IMR-90 (cell line): ENCODE data around the gene NEU1. TPM values are rescaled to one million over a fixed set of nuclear protein-coding genes. Genes with fewer than 3 reads are reported as not detected.
"Not testable (repeated sequence)": the region's sequence is repeated elsewhere in the genome, so short reads cannot be mapped to it uniquely, and the experiment has no call there.

ENCODE experiments used
- ATAC-seq: fragments of 200-7000 bp; cut with Tn5 transposase; 2 replicates; pipeline ENCODE4 v1.9.1; 2020; ENCODE audit warnings: low read depth, mild to moderate bottlenecking, moderate library complexity
- BruUV-seq: library from RNA; stranded (reverse); fragments of 400-500 nt; replicated peaks from 2 replicates; lab custom pipeline; 2021; lab: Mats Ljungman, UMichigan
- CTCF ChIA-PET: fragments of 300-600 bp; formaldehyde crosslinking; extraction: SDS; loops from one replicate; lab custom pipeline; 2021; ENCODE audit warnings: antibody characterized with exemption; lab: Yijun Ruan, JAX
- POLR2A ChIA-PET: fragments of 300-600 bp; sonication (Branson Sonifier 250); formaldehyde crosslinking; loops from one replicate; lab custom pipeline; 2022; ENCODE audit warnings: antibody characterized with exemption; ENCODE audit not compliant: unreplicated experiment; lab: Charles Lee
- DNase-seq: peaks from one replicate; pipeline ENCODE4 v3.0.0; 2013
- H2AFZ ChIP-seq: replicated peaks from 2 replicates; pipeline ENCODE3; 2013; ENCODE audit warnings: low read length, mild to moderate bottlenecking; ENCODE audit not compliant: poor library complexity
- H2AK5ac ChIP-seq: 2 replicates; pipeline ENCODE4 v1.6.1; 2013; ENCODE audit warnings: low read depth, low read length, inconsistent platforms
- H2AK9ac ChIP-seq: replicated peaks from 2 replicates; pipeline ENCODE3; 2013; ENCODE audit warnings: mild to moderate bottlenecking, low read depth, low read length, moderate library complexity; ENCODE audit not compliant: poor library complexity
- H2BK120ac ChIP-seq: 2 replicates; pipeline ENCODE4 v1.6.1; 2013; ENCODE audit warnings: low read depth, low read length, inconsistent platforms
- H2BK15ac ChIP-seq: 3 replicates; pipeline ENCODE4 v1.6.1; 2013; ENCODE audit warnings: low read depth, low read length, inconsistent platforms
- H2BK20ac ChIP-seq: 2 replicates; pipeline ENCODE4 v1.6.1; 2013; ENCODE audit warnings: low read depth, mild to moderate bottlenecking, inconsistent platforms, low read length, moderate library complexity
- H2BK5ac ChIP-seq: 2 replicates; pipeline ENCODE4 v1.6.1; 2013; ENCODE audit warnings: mild to moderate bottlenecking, low read depth, low read length, inconsistent platforms; ENCODE audit not compliant: poor library complexity, severe bottlenecking
- H3K14ac ChIP-seq: replicated peaks from 2 replicates; pipeline ENCODE4 v1.6.1; 2013; ENCODE audit warnings: low read depth, low read length, inconsistent platforms
- H3K18ac ChIP-seq: 2 replicates; pipeline ENCODE4 v1.6.1; 2013; ENCODE audit warnings: low read depth, low read length, control low read depth
- H3K23ac ChIP-seq: 2 replicates; pipeline ENCODE4 v1.6.1; 2013; ENCODE audit warnings: low read depth, low read length, inconsistent platforms
- H3K27ac ChIP-seq: 2 replicates; pipeline ENCODE4 v1.5.1; 2013; ENCODE audit warnings: mild to moderate bottlenecking, control low read depth, low read length; ENCODE audit not compliant: insufficient read depth
- H3K27me3 ChIP-seq: 2 replicates; pipeline ENCODE4 v1.6.1; 2013; ENCODE audit warnings: low read length; ENCODE audit not compliant: control insufficient read depth, insufficient read depth
- H3K36me3 ChIP-seq: 2 replicates; pipeline ENCODE4 v1.6.1; 2013; ENCODE audit warnings: low read length, mixed read lengths; ENCODE audit not compliant: control insufficient read depth, insufficient read depth
- H3K4ac ChIP-seq: 2 replicates; pipeline ENCODE4 v1.6.1; 2013; ENCODE audit warnings: low read depth, low read length, inconsistent platforms
- H3K4me1 ChIP-seq: 2 replicates; pipeline ENCODE4 v1.6.1; 2013; ENCODE audit warnings: low read length, mixed read lengths; ENCODE audit not compliant: control insufficient read depth, insufficient read depth
- H3K4me2 ChIP-seq: 2 replicates; pipeline ENCODE4 v1.6.1; 2013; ENCODE audit warnings: low read depth, mild to moderate bottlenecking, control low read depth, low read length, moderate library complexity
- H3K4me3 ChIP-seq: 2 replicates; pipeline ENCODE4 v1.5.1; 2013; ENCODE audit warnings: low read depth, mild to moderate bottlenecking, control low read depth, low read length, moderate library complexity; ENCODE audit not compliant: insufficient read depth
- H3K56ac ChIP-seq: 2 replicates; pipeline ENCODE4 v1.6.1; 2013; ENCODE audit warnings: low read length, inconsistent platforms; ENCODE audit not compliant: insufficient read depth; ENCODE audit errors: extremely low read depth
- H3K79me1 ChIP-seq, 2 experiments: 2 replicates each; pipeline ENCODE4 v1.6.1; 2013; ENCODE audit warnings: low read length in 2 of 2, inconsistent platforms in 1 of 2, low read depth in 1 of 2
- H3K9ac ChIP-seq: 2 replicates; pipeline ENCODE4 v1.6.1; 2013; ENCODE audit warnings: low read depth, low read length, control low read depth
- H3K9me1 ChIP-seq: 2 replicates; pipeline ENCODE4 v1.6.1; 2013; ENCODE audit warnings: low read length, inconsistent platforms; ENCODE audit not compliant: insufficient read depth
- H3K9me3 ChIP-seq: 2 replicates; pipeline ENCODE4 v1.6.1; 2013; ENCODE audit warnings: low read length; ENCODE audit not compliant: control insufficient read depth, insufficient read depth
- H4K20me1 ChIP-seq: 2 replicates; pipeline ENCODE4 v1.6.1; 2013; ENCODE audit warnings: low read length, inconsistent platforms; ENCODE audit not compliant: insufficient read depth
- H4K5ac ChIP-seq: 2 replicates; pipeline ENCODE4 v1.6.1; 2013; ENCODE audit warnings: mild to moderate bottlenecking, low read depth, low read length, control low read depth
- H4K8ac ChIP-seq, 2 experiments: 2 replicates each; pipeline ENCODE4 v1.6.1; 2013; ENCODE audit warnings: low read depth in 2 of 2, low read length in 2 of 2, control low read depth in 1 of 2, inconsistent platforms in 1 of 2
- H4K91ac ChIP-seq: 2 replicates; pipeline ENCODE4 v1.6.1; 2013; ENCODE audit warnings: low read depth, low read length, inconsistent platforms; ENCODE audit not compliant: insufficient read depth
- WGBS, 2 experiments: methylation state at CpG; one replicate each; pipeline versions ENCODE4 v1.1.5 to v1.1.7; 2013; ENCODE audit warnings: missing lambda C conversion rate in 2 of 2; ENCODE audit not compliant: insufficient read length in 1 of 2; ENCODE audit errors: extremely low coverage in 2 of 2; 5-methylcytosine and 5-hydroxymethylcytosine counted together
- dilution Hi-C: fragments of 300-500 bp; cut with HindIII; formaldehyde crosslinking; loops from one replicate; pipeline ENCODE4 v1.14.3; 2018; ENCODE audit warnings: low sequenced_read_pairs; ENCODE audit not compliant: unreplicated experiment
- in situ Hi-C: fragments of 300-500 bp; cut with MboI; formaldehyde crosslinking; loops from 3 replicates; pipeline ENCODE4 v1.14.3; 2019; ENCODE audit warnings: low sequenced_read_pairs, inconsistent platforms, mixed read lengths
- intact Hi-C: fragments of 100-400 bp; cut with micrococcal nuclease; formaldehyde crosslinking; loops from 2 replicates; pipeline ENCODE4 v1.10.0; 2022
- polyA plus RNA-seq, 3 experiments: library from polyadenylated mRNA; depleted of rRNA; stranded (reverse); fragments of >200 nt; gene quantifications; 2 replicates each; pipeline ENCODE4 v1.2.3, GENCODE V29; 2012; ENCODE audit warnings: low replicate concordance in 1 of 3
- total RNA-seq: library from RNA; depleted of rRNA; stranded (reverse); fragments of >200 nt; gene quantifications from 2 replicates; pipeline ENCODE4 v1.2.3, GENCODE V29; 2012

Gene NEU1
- total and polyA plus RNA-seq, 2 of the 4 experiments (the other 2 are of a cell fraction): 28.5 to 36.2 TPM

- H2BK20ac ChIP-seq, H4K20me1 ChIP-seq, dilution Hi-C loops, H4K91ac ChIP-seq, H2AK9ac ChIP-seq, H3K9me3 ChIP-seq, ATAC-seq, intact Hi-C loops, H3K9me1 ChIP-seq, H3K56ac ChIP-seq, H3K4me2 ChIP-seq, POLR2A ChIA-PET, H4K8ac ChIP-seq, H4K5ac ChIP-seq, H2BK5ac ChIP-seq, H3K27ac ChIP-seq, H3K27me3 ChIP-seq, DNase-seq, H3K36me3 ChIP-seq, H3K4ac ChIP-seq, H2BK15ac ChIP-seq, CTCF ChIA-PET, H2AFZ ChIP-seq, H3K4me1 ChIP-seq, H3K18ac ChIP-seq, H3K4me3 ChIP-seq, H2AK5ac ChIP-seq, BruUV-seq, H2BK120ac ChIP-seq, H3K9ac ChIP-seq, in situ Hi-C loops: not testable (repeated sequence)
- H3K14ac ChIP-seq: 0 out of 2 replicates have a peak overlapping the region, but pooled peaks have one; percentile 51
- peak overlapping the region; percentile 59; the same call in 1 of the 2 replicates for H3K23ac ChIP-seq
- WGBS, 2 experiments: 80% methylated on average over 2 of the region's 10 CpGs; no CpG with 5 or more reads in 1 of the 2 experiments
- peaks cover 10 to 47% of the 10 kb centered on the region in 2 experiments for H3K79me1 ChIP-seq
Measured at GRCh38 chr6:31820399-31820798, 42.2 kb downstream of the NEU1 start.
